ENCODE results near the gene STRN4.

Gene STRN4

DNA sequence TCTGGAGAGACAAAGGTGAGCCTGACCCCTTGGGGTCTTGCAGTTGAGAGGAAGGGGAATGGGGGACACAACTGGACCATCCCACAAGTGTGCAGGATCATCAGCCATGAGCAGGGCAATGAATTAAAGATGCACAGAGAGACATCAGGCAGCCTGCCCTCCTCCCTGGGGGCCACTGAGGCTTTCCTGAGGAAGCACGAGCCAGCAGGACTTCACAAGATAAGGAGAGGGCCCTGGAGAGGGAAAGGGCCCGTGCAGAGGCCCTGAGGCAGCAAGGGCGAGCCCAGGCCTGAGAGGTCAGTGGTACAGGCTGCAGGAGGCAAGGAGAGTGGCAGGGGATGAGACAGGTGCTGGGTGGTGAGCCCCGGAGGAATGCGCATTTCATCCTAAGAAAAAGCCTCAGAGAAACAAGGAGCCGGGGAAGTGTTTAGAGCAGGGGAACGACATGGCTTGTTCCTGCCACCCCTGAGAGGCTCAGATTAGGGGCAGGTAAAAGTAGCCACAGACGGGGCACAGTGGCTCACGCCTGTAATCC is 20.3 kb downstream of the STRN4 start:
- DNase-seq (ENCODE audit: low read depth in 1 of 2, low spot score in 1 of 2), result no peak
- no peak for TF ChIP-seq JUND (IDR thresholded peaks at IDR 0.05; ENCODE audit: low read depth)
- in situ Hi-C loops (cut with HindIII; ENCODE audit: low pct_unique_long_range_greater_than_20kb, low sequenced_read_pairs), result no loop called here

DNA sequence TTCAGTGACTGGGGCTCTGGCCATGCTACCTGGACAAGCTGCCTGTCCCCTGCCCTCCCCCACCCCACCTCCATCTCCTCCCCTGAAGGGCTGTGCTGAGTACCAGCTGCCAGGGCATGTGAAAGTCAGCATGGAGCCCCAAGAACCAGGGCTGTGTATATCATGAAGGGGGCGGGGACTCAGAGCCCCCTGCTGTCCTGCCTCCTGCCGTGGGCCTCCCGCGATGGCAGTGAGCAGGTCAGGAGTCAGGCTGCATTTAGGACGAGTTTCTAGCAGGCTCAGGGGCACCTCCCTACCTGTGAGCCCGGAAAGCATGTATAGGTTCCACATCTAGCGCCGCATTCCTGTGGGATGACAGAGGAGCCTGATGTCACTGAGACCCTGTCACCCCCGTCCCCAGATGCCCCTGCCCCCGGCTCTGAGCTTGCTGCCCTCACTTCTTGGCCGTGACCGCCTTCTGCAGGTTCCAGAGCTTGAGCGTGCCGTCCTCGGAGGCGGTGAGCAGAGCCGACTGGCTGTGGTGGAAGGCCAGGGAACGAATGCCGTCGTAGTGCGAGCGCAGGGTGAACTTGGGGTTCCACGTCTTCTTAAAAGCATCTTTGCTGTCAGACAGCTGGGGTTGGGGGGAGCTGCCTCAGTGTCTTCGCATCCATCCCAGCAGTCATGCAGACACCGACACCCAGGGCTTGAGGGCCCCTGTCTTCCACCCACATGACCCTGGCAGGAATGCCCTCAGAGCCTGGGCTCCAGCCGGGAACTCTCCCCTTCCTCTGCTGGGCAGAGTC is 21.0 kb downstream of the STRN4 start:
- no peak for TF ChIP-seq JUND (IDR thresholded peaks at IDR 0.05; ENCODE audit: low read depth)
- DNase-seq (ENCODE audit: low read depth in 1 of 2, low spot score in 1 of 2), result no peak
- in situ Hi-C loops (cut with HindIII; ENCODE audit: low pct_unique_long_range_greater_than_20kb, low sequenced_read_pairs), result no loop called here

DNA sequence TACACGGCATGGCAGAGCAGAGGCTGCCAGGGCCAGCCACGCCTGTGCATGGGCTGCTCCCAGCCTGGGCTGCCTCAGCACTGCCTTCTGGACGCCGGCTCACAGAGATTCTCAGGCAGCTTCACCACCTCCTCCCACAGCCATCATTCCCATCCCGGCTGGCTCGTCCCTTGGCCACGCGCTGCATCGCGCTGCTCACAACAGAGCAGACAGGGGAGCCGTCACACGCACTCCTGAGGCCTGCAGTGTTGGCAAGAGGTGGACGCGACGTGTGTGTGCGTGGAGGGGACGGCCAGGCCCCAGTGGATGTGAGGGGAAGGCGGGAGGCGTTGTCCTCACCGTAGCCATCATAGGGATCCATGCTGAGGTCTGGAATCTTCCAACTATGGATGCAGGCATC is 21.8 kb downstream of the STRN4 start:
- TF ChIP-seq JUND (IDR thresholded peaks at IDR 0.05; ENCODE audit: low read depth), result no peak
- in situ Hi-C loops (cut with HindIII; ENCODE audit: low pct_unique_long_range_greater_than_20kb, low sequenced_read_pairs), result no loop called here
- no peak for DNase-seq (ENCODE audit: low read depth in 1 of 2, low spot score in 1 of 2)

DNA sequence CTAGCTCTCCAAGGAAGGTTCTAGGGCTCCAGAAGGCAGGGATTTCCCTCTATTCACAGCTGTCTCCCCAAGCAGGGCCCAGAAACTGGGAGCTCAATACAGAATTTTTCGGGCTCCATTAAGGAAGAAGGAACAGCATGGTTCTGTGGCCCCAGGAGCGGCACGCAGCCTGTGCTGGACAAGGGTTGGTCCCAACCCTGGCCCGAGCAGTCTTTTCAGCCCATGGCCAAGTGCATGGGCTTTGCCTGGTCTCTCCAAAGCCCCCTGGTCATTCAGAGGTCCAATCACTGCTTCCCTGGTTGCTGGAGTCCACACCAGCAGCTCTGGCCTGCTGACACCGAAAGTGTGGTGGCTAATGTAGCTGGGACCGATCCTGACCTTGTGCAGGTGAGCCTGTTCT is 22.8 kb downstream of the STRN4 start:
- TF ChIP-seq JUND (IDR thresholded peaks at IDR 0.05; ENCODE audit: low read depth), result no peak
- in situ Hi-C loops (cut with HindIII; ENCODE audit: low pct_unique_long_range_greater_than_20kb, low sequenced_read_pairs), result no loop called here
- no peak for DNase-seq (ENCODE audit: low read depth in 1 of 2, low spot score in 1 of 2)

DNA sequence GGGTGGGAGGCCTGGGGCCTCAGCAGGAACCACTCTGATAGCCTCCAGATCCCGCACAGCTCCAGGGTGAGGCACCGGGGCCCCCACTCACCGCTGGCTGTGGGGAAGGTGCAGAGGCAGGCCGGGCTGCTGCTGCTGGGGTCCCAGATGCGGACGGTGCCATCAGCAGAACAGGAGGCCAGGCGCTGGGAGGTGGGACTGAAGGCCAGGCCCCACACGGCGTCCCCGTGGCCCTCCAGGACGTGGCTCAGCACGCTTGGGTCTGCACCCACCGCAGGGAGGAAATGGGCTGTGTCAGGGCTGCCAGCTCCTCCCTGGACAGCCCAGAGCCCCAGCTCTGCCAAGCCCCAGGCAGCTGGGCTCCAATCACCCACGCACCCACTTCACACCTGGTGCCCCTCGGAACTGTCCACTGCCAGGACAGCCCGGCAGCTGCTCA is 23.2 kb downstream of the STRN4 start:
- TF ChIP-seq JUND (IDR thresholded peaks at IDR 0.05; ENCODE audit: low read depth), result no peak
- no peak for DNase-seq (ENCODE audit: low read depth in 1 of 2, low spot score in 1 of 2)
- in situ Hi-C loops (cut with HindIII; ENCODE audit: low pct_unique_long_range_greater_than_20kb, low sequenced_read_pairs), result no loop called here

DNA sequence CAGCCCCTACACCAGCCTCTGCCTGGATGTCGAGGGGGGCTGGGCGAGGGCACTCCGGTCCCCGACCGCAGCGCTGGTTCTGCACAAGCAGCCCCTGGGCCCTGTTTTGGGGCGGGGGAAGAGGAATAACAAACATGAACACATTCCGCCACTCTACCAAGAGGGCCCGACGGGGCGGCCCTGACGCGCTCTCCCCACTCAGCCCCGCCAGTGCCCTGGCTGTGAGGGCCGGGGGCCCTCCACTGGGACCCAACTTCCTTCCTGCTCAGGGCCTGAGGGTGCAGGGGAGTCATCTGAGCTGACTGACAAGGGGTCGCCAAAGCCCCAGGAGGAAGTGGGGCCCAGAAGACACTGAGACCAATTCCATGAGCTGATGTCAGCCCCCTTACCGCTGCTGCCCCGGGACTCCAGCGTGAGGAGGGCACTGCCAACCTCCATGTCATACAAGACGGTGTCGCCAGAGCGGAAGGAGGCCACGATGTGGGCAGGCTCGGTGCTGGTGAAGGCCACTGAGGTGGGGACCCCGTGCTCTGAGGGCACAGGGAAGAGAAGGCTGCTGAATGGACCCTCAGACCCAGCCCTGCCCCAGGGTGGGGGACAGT is 23.7 kb downstream of the STRN4 start:
- in situ Hi-C loops (cut with HindIII; ENCODE audit: low pct_unique_long_range_greater_than_20kb, low sequenced_read_pairs), result no loop called here
- TF ChIP-seq JUND (IDR thresholded peaks at IDR 0.05; ENCODE audit: low read depth), result no peak
- DNase-seq (ENCODE audit: low read depth in 1 of 2, low spot score in 1 of 2), result no peak

DNA sequence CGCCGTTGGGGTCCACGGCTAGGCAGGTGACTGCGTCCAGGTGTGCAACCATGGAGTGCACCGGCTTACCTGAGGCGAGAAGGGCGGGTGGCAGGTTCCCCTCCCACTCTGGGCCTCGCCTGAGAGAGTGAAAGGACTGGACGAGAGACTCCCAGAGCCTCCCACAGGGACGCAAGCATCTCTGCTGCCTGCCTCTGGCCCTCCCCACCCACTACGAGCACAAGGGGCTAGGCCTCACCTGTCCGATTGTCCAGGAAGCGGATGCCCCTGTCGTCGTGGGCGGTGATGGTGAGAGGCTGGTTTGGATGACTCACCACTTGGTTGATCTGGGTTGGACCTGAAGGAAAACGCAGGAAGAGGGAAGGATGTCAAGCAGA is 24.3 kb downstream of the STRN4 start:
- DNase-seq (ENCODE audit: low read depth in 1 of 2, low spot score in 1 of 2), result no peak
- in situ Hi-C loops (cut with HindIII; ENCODE audit: low pct_unique_long_range_greater_than_20kb, low sequenced_read_pairs), result no loop called here
- no peak for TF ChIP-seq JUND (IDR thresholded peaks at IDR 0.05; ENCODE audit: low read depth)

DNA sequence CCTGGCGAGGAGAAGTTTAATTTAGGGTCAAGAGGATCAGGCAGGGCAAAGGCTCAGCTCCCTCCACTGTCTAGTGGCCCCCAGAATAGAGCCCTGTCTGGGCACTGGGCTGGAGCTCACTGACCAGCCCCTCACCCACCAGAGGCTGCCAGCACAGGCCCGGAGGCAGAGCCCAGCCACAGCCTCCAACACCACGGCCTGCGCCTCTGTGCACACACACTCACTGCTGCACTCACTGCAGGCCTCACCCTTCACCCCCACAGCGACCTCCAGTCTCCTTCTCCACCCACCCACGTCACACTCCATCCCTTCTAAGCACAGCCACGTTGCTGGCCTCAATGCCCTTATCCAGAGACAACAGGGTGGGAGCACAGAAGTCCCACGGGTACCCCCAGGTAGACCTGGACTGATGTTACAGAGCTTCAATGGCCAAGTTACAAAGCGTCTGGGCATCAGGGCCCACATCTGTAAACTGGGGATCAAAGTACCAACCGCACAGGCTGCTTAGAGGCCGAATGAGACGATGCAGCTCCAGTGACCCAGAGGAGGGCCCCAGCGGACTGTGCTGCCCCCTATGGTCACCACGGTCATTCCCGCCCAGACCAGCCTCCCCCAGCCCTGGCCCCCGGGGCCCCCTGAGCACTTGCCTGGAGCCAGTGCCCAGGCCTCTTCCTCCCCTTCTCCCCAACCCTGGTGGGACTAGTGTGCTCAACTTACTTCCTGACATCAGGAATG is 24.8 kb downstream of the STRN4 start:
- in situ Hi-C loops (cut with HindIII; ENCODE audit: low pct_unique_long_range_greater_than_20kb, low sequenced_read_pairs), result no loop called here
- TF ChIP-seq JUND (IDR thresholded peaks at IDR 0.05; ENCODE audit: low read depth), result no peak
- no peak for DNase-seq (ENCODE audit: low read depth in 1 of 2, low spot score in 1 of 2)

DNA sequence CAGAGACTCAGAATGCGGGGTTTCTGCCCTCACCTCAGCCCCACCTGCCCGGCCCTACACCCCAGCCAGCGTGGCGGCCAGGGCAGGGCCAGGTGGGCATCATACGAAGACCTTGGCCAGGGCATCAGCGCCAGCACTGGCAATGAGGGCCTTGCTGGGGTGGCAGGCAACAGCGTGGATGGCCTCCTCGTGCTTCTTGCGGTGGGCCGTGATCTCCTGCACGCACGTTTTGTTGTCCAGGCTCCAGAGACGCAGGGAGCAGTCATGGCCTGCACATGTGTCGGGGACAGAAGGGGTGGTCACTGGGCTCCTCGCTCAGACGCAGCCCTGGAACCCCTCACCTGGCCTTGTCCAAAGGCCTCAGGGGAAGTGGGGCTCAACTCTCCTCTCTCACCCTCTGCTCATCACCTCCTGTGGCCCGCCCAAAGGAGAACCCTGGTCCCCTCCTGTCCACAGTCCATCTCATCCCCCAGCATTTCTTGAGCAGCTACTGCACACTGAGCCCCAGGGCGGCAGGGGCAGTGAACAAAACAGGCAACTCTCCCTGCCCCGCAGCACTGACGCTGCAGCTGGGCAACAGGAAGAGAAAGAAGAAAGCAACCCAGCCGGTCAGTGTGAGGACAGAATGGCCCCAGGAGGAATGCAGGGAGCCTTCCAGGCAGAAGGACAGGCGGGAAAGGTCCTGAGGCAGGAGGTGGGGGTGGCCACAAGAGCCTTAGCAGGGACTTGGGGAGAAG is 25.6 kb downstream of the STRN4 start:
- no peak for TF ChIP-seq JUND (IDR thresholded peaks at IDR 0.05; ENCODE audit: low read depth)
- no peak for DNase-seq (ENCODE audit: low read depth in 1 of 2, low spot score in 1 of 2)
- in situ Hi-C loops (cut with HindIII; ENCODE audit: low pct_unique_long_range_greater_than_20kb, low sequenced_read_pairs), result no loop called here

DNA sequence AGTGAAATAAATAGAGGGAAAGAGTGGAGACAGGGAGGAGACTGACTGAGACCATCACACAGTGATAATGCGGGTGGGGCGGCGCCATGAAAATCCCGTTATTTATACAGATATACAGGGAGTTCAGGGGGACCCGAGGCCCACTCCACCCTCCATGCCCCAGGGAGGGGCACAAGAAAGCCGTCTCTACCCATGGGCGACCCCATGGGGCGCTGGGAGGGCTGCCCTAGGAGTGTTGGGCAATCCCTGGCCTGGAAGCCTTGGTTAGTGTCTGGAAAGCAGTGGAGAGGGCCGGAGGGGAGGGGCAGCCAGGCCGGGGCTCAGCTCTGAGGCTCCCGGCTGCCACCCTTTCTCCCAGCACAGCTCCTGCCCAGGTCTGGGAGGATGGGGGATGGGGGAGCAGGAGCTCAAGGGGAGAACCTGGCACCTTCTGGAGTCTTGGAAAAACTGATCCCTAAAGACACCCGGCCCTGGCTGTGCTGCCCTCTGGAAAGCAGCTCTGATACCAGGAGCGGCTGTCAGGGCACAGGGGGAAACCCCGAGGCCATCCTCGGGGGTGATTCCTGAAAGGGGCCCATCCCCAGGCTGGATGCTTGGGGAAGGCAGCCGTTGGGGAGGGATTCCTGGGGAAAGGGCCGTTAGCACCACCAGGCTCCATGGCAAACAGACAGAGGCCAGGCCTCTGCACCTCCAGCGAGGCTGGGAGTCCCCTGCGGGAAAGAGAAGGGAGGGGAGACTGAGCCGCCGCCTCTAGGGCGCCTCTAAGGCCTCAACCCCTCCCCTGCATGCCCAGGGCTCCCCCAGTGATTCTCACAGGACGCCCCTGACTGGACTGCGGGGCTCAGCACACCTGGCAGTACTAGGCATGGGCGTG is 26.4 kb downstream of the STRN4 start:
- in situ Hi-C loops (cut with HindIII; ENCODE audit: low pct_unique_long_range_greater_than_20kb, low sequenced_read_pairs), result no loop called here
- TF ChIP-seq JUND (IDR thresholded peaks at IDR 0.05; ENCODE audit: low read depth), result no peak
- DNase-seq (ENCODE audit: low read depth in 1 of 2, low spot score in 1 of 2), result no peak

DNA sequence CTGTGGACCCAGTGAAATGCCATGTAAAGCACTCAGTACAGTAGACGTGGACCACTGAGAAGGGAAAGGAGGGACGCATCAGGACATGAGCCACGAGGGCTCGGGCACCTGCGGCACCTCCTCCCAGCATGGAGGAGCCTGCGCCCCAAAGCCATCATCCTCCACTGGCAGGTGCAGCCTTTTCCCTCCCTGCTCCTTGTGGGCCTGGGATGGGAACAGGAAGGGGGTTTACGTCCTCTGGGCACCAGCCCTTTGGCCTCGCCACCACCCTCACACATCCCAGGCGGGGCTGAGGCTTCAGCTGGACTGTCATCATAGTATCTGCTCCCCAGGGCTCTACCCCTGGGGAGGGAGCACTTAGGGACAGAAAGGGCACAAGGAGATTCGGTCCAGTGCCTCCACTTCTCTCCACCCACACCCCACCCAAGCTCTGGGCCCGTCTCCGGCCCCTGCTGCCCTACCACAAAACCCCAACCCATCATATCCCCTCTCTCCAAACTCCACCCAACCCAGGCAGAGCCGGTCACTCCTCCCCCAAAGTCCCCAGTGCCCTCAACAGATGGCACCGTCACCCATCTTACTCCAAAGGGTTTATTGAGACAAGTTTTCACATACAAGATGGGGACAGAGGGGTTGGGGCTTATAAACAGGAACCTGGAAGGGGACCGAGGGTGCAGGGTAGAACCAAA is 27.2 kb downstream of the STRN4 start:
- no peak for TF ChIP-seq JUND (IDR thresholded peaks at IDR 0.05; ENCODE audit: low read depth)
- no peak for DNase-seq (ENCODE audit: low read depth in 1 of 2, low spot score in 1 of 2)
- in situ Hi-C loops (cut with HindIII; ENCODE audit: low pct_unique_long_range_greater_than_20kb, low sequenced_read_pairs), result no loop called here

Measured in T47D (cell line).